Stimulated activated CD8-positive, alpha-beta memory T cell treated with anti-CD3 and anti-CD28 coated beads, Interleukin-12 subunit alpha, Interleukin-12 subunit beta, amount 100 ng/mL, for 24 hours (primary cell): Measurements from ENCODE around the gene NTRK2.

ENCODE experiments used
- DNase-seq: peaks from one replicate; pipeline ENCODE4 v3.0.0-alpha.2; 2020; ENCODE audit errors: extremely low read depth

The NTRK2 gene

DNA sequence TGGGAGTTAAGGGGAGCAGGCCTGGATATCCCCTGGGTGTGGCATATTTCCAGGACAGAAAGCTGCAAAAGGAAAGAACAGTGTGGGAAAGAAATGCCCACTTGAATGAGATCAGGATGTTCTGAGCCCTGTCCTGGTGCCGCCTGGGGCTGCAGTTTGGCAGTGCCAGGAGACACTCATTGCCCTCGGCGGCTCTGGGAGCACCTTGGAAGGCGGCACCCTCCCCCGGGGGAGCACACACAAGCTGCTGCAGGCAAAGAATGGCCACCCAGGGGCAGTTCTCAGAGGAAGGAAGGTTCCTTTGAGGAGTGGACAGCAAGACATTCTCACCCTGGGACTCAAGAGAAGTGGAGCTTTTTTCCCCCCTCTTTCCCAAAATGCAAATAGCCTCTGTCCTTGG lies 305.3 kb downstream of the NTRK2 start:
- DNase-seq, result no peak

DNA sequence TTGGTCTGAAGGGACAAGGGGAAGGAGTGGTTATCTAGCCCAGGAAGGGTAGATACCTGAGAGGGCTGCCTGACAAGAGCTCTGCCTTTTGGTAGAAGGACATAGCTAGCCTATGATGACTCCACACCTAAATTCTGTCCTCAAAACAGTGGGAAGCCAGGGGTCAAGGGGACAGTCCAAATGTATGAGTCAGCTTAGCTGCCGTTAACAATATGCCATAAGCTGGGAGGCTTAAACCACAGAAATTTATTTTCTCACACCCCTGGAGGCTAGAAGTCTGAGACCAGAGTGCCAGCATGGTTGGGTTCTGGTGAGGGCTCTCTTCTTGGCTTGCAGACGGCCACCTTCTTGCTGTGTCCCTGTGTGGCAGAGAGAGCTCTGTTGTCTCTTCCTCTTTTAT lies 306.4 kb downstream of the NTRK2 start:
- DNase-seq, result no peak

DNA sequence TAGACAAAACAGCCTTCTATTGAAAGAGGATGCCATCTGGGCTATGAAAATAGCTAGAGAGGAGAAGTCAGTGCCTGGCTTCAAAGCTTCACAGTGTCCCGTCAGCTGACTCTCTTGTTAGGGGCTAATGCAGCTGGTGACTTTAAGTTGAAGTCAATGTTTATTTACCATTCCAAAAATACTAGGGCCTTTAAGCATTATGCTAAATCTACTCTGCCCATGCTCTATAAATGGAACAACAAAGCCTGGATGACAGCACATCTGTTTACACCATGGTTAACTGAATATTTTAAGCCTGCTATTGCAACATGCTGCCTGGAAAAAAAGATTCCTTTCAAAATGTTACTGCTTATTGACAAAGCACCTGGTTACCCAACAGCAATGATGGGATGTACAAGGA lies 309.1 kb downstream of the NTRK2 start:
- DNase-seq, result no peak

DNA sequence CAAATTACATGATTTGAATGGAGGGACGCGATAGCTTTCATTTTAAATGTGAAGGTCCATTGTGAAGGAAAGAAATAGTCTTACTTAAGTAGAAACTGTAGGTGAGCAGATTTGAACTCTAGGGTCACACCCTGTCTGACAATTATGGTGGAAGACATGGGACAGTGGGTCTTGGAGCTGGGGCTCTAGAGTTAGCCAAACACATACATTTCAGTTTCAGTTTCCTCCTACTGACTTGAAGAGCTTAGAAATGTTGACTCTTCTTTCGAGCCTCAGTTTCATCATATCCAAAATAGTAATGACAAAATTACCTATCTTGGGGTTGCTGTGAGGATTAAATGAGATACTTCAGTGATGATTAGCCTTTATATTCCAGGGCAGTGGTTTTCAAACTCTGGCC lies 314.2 kb downstream of the NTRK2 start:
- no peak for DNase-seq

DNA sequence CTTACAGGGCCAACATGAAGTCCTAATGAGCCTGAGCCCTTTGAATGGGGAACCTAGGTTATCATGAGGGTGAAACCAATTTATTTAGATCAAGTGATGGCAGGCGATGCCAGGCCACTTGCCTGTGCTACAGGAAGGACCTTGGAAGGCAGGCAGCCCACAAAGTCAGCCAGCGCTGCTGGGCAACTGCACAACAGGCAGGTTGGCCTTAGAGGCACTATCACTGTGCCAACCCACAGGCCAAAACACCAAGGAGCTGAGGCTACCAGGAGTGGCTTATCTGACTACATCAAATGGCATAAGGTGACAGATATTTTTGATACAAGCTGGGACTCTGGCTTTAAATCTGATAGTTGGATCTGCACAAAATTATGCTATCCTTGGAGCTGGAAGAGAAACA lies 319.1 kb downstream of the NTRK2 start:
- no peak for DNase-seq

DNA sequence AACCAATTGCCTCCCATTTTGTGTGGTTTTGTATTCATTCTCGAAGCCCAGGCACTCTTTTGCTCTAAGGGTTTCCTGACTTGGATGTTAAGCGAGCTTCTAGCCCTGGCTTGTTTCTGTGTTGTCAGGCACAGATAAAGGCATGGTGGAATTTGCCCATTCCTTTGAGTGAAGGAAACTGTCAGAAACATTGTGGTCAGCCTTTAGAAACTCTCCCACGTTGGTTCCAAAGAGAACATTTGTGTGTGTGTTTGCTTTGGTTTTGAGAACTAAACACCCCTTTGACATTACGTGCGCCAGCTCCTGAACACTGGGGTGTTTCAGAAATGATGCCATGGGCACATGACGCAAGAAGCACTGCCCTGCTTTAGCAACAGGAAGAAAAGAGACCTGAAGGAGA lies 320.9 kb downstream of the NTRK2 start:
- DNase-seq, result no peak

DNA sequence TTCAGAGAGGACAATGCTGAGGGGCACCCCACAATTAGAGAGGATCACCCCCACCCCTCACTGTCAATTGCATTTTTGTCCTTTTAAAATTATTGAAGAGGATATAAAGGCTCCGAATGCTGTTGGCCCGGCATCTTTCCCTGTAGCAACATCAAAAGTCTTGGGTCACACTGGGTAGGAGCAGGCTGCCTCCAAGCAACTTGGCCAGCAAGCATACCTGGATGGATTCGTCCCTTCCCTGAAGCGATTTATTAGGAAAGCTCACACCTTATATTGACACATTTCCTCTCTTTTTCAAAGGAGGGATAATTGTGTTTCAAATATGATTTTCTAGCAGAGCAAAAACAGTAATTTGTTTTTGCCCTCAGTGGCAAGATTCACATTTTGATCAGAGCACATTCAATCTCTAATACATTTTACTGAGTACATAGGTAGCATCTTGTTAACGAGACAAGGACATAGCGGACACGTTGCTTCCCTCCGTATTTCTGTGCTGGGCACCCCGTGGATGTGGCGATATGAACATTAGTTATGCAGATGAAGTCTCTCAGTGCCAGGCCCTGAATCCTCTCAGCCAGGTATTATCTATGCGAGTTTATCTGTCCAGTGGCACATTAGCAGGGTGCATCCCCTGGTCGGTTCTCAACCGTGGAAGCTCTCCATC lies 321.5 kb downstream of the NTRK2 start:
- no peak for DNase-seq

DNA sequence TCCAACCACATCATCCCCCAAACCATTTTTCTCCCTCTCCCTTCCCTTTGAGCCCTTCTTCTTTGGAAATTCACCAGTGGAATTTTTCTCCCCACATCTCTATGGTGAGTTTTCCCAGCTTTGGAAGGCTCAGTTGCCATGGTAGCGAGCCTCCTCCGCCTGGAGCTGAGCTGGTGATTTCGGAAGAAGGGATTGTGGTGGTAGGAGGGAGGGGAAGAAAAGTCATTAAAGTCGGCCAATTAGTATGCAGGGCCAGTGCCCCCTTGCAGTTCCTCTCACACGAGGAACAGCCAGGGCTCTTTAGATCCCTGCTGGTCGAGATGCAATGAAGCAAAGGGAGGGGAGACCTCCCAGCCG lies 322.0 kb downstream of the NTRK2 start:
- DNase-seq, result no peak

DNA sequence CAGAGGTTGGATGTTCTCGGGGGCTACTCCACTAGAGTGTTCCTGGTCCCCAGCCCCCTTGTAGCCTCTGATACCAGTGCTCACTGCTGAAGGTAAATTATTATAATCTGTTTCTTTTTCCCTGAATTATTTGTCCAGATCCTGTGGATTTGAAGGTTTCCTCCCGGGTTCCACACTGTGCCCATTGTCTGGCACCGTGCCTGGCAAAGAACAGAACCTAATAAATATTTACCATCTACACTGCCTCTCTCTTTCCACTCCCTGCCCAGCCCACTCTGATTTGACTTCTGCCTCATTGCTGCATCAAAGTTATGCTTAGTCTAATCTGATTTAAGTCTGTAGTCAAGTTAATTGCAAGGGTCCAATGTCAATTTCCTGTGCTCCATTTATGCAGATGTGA lies 322.9 kb downstream of the NTRK2 start:
- DNase-seq, result no peak

DNA sequence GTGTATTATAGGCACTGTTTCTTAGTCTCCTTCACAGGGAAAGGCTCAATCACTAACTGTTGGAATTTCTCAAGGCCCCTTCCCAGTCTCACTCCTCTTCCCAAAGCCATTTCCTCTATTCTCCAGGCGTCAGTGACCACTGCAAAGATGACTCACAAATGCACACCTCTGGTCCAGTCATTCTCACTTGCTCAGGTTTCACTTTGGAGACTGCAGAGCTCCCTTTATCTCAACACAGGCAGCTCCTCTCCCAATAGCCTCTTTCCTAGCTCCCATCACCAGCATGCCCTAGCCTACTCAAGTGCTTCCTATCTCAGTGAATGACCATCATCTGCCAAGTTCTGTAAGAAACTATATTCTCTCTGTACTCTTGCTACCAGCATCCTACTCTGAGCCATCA lies 323.6 kb downstream of the NTRK2 start:
- no peak for DNase-seq

DNA sequence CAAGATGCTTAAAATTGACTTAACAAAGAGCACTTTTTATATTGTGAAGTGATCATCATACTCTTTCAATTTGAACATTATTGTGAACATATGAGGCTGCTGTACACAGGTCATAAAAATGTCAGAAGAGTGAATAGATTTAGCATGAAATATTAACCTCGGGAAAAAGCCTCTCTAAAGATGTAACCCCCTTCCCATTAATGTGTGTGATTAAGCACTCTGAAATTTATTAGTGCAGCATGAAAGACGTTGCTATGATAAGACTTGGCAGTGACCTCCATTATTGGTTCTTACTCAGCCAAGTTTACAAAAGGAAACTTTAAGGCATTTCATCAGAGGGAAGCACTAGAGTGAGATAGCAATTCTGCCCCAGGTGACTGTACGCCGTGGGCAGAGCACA lies 326.5 kb downstream of the NTRK2 start:
- no peak for DNase-seq

DNA sequence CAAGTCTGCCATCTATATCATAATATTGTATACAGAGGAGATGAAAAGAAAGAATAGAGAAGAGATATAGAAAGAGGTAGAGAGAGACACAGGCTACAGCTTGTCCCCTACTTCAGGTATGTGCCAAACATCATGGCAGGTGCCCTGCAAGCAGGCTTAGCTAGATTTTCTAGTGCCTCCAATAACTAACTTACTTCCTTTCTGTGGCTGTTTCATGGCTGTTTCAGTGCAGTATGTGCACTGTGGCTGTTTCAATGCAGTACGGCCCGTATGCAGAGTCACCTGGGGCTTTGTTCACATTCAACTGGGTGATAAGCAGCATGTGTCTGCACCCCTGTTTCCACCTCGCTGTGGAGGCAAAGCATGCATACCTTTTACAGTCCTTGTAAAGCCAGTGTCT lies 327.2 kb downstream of the NTRK2 start:
- DNase-seq, result no peak

DNA sequence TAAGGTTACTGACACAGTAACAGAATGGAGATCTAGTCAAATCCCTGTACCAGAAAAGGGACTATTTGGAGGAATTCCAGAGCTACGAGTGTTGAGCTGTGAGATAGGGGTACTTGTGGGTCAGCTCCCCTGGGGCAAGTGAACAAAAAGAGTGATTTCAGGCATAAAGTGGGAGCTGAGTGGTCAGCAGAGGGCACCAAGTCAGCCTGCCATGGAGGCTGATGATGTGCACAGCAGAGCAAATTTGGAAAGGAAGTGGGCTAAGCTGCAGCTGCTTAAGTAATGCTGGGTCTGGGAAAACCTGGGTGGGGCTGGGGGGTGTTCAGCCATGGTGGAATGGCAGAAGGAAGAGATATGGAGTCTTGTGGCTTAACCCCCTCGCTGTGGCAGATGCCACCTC lies 327.9 kb downstream of the NTRK2 start:
- no peak for DNase-seq

DNA sequence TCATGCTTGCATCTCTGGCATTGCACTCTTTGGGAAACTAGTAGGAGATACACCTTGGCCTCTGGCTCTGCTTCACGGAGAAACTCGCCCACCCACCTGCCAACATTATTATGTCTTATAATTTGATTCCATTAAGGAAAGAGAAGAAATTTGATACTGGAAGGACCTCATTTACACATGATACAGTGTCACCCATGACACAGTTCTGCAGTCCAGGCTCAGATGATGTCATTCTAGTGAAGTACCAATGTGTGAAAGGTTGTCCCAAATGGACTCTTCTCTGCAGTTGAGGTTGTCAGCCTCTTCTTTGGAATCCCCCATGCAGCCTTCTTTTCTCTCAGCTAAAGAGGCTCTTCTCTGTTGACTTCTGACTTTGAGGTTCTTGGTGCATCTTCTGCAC lies 329.1 kb downstream of the NTRK2 start:
- no peak for DNase-seq

DNA sequence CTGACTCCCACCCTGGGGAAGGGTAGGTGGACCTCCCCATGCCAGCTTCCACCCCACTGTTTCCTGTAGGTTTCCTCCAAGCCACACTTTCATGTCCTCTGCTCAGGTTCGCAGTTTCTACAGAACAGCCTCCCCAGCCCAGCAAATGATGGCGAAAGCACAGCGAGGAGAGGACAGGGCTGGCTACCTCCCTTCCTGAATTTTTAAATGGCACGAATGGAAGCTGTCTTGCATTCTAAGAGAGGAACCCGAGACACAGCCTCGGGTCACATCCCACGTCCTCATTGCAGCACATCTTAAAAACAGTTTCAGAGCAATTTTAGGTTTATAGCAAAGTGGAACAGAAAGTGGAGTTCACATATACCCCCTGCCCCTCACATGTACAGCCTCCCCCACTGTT lies 330.3 kb downstream of the NTRK2 start:
- DNase-seq, result no peak

DNA sequence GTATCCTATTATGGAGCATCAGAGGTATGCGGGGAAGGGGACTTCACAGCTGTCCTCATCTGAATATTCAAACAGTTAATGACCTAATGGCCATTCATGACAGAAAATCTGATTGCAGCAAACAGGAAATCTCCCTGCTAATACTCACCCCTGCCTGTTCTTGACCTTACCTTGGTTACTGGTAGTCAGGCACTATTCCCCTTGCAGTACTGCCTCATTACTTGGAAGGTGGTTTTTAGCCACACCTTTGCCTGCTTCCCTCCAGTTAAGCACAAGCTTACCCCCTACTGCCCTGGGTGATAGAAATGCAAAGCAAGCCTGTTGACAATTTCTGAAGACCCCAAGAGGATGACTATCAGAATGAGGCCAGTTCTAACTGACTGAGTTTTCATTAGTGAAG lies 332.4 kb downstream of the NTRK2 start:
- DNase-seq, result no peak

DNA sequence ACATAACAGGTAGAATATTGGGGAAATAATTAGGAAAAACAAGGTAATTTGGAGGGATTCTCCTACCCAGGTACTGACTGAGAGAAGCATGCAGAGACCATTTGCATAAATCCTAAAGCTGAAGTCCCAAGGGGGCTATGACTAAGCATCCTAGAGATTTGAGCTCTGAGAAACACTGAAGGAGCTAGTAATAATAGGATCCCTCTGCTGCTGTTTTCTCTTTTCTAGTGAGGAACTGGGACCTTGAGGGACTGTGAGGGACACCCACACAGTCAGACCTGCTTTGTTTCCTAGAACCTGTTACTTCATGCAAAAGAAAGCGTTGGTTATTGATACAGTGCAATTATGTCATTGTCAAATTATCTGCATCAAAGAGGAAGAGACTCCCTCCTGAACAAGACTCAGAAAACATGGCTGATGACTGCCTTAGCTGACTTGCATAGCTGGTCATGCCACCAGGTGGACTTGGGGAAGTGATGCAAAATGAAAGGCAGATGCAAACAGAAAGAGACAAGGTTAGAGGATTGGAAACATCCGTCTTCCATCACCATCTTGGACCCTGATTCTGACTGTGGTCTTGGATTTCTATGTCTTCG lies 335.4 kb downstream of the NTRK2 start:
- no peak for DNase-seq

DNA sequence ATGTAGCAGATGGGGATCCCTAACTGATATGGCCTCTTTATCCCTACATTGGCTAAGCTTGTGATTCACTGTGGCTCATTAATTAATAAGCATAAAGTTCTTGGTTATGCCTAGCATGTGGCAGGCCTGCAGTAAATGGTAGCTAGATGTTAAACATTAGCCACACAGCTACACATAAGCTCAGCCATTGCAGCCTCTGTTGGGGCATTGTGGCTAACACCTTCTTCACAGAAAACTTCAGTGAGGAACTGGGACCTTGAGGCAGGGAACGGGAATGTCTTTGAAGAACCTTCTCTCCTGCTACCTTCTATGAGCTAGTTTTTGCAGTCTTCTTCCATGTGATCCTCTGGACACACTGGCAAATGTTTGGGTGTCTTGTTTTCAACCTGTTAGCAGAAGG lies 338.2 kb downstream of the NTRK2 start:
- DNase-seq, result no peak

DNA sequence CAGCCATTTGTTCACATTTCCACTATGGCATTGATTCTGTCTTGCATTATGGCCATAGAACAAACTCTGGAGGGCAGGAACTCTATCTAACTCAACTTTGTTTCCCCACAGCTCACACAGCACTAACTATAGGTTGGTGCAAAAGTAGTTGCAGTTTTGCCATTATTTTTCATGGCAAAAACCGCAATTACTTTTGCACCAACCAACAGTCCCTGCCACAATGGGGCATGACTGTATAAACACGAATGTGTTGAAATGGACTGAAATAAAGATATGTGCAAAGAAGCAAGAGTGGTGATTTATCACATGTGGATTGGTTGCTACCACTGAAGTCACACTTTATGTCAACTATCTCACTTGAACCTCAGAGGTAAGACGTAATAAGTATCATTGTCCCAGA lies 338.7 kb downstream of the NTRK2 start:
- no peak for DNase-seq

DNA sequence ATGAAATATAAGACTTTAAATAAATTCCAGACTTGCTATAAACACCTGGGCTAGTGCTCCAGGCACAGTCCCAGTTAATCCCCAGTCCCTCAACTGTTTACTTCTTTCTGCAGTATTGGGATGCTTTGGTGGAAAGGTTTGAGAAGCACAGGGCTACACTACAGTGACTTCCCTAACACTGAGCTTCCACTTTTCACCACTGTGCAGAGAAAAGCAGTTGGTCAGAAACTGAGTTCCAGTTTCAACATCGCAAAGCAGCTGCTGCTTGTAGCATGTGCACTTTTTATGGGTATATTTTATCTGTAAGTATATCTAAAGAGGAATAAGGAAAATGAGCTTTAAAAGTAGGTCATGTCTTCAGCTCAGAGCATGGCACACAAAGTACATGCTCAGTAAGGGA lies 339.7 kb downstream of the NTRK2 start:
- no peak for DNase-seq

DNA sequence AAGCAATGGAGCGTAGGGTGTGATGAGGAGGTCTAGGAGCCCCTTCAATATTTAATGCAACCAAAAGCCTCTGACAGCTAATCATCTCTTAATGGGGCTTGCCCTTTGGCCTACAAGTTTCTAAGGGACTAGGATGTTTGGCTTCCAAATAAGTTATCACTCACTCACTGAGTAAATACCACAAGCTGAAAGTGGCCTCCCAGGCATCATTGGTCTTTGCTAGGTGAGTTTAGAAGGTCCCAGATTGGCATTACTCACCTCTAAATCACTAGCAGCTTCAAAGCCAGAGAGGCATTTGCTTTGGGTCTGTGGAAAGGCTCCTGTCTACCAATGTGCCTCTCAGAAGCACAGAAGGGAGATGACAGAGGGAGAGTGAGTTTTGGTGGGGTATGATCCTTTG lies 344.2 kb downstream of the NTRK2 start:
- DNase-seq, result no peak

DNA sequence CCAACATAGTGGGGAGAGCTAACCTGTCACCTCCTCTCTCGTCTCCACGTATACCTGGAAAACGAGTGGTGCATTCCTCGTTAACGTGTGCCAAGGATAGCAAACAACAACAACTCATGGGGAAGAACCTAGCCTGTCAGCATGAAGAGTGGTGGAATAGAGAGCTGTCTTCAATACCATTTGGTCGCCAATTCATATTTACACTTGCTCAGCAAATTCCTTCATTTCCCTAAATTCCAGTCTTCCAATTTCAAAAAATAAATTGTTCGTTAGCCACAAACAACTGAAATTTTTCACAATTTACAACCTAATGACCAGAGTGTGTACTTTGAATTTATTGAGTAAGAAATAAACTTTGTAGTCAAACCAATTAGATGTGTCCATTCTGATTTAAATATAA lies 344.8 kb downstream of the NTRK2 start:
- DNase-seq, result no peak

DNA sequence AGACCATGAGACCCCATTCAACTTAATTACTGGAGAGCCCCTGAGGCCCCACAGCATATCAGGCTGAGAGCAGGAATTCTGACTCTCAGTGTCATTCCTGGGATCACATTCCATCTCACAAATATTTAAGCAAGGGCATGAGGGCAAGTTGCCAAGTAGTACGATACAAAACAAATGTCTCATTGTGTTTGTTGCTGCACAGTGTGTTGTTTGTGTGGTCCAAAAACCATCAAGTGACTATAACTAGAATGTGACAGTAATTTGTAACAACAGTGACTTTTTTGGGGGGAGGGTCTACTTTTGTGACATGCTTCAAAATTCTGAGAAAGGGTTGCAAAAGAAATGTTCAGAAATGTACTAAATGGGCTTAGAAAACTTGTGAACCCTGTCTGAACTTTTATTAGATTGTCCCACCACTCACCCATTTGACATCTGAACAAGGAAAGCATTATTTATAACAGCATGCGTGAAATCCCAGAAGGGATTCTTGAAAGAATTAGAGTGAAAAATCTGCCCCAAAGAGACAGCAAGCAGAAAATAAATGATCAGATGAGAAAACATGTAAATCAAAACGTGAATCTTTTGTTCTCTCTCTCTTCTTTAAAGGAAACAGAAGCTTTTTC lies 347.0 kb downstream of the NTRK2 start:
- no peak for DNase-seq

DNA sequence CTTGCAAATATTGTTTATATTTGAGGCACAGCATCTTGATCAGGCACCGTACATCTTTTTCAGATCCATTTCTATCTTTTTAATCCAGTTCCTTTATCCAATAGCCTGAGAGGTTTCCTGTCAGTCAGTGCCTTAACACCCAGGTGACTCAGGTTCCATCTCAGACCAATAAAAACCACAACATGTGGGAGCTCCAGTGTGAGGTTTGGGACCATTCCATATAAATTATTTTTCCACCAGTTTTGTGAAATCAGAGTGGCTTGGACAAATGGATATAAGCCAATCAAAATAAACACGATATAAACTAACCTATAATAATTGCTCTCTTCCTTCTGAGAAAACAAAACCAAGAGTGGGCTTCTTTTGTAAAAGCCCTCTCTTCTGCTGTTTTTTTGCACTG lies 351.3 kb downstream of the NTRK2 start:
- no peak for DNase-seq
